Activated T-cell treated with anti-CD3 and anti-CD28 coated beads, Interleukin-2, amount 50 U/mL, for 4 hours (primary cell): ENCODE results near the gene CDH5. TPM values are rescaled to one million over a fixed set of nuclear protein-coding genes. Genes with fewer than 3 reads are reported as not detected.

Source experiments
- ATAC-seq, 2 donors: fragments of 200-7000 bp; cut with Tn5 transposase; one replicate each; pipeline ENCODE4 v1.10.0; 2021
- DNase-seq: peaks from one replicate; pipeline ENCODE4 v3.0.0-alpha.2; 2020
- H3K27me3 Mint-ChIP-seq: one replicate; pipeline ENCODE4 v1.8.0; 2021; ENCODE audit warnings: low read depth, mixed read lengths
- H3K36me3 Mint-ChIP-seq: one replicate; pipeline ENCODE4 v1.8.0; 2022; ENCODE audit warnings: mixed read lengths; ENCODE audit not compliant: insufficient read depth
- H3K4me1 Mint-ChIP-seq: one replicate; pipeline ENCODE4 v1.8.0; 2021; ENCODE audit warnings: low read depth, mixed read lengths
- H3K4me3 Mint-ChIP-seq: one replicate; pipeline ENCODE4 v1.8.0; 2021; ENCODE audit warnings: mild to moderate bottlenecking, moderate library complexity, mixed read lengths
- H3K9me3 Mint-ChIP-seq: one replicate; pipeline ENCODE4 v1.8.0; 2021; ENCODE audit warnings: mixed read lengths
- total RNA-seq, 3 donors: library from RNA; stranded (reverse); gene quantifications; one replicate each; pipeline ENCODE4 v1.2.1, GENCODE V29; 2021

Gene CDH5
- total RNA-seq, 3 donors from 2014 or later = 0.13 TPM; not detected in 2

- H3K4me1 Mint-ChIP-seq = peaks cover 6% of the 10 kb centered on the region
- no peak overlapping the region for H3K4me3 Mint-ChIP-seq
- peaks cover 59% of the 10 kb centered on the region for H3K27me3 Mint-ChIP-seq
- no peaks in the 10 kb centered on the region for H3K9me3 Mint-ChIP-seq
- H3K36me3 Mint-ChIP-seq = no peaks in the 10 kb centered on the region
- no peak for DNase-seq
- no peak for ATAC-seq
These were observed 4.8 kb upstream of the CDH5 start for GRCh38 chr16:66361604-66362135.

- no peaks in the 10 kb centered on the region for H3K36me3 Mint-ChIP-seq
- no peak for DNase-seq
- ATAC-seq = no peak
- H3K4me3 Mint-ChIP-seq = no peak overlapping the region
- H3K27me3 Mint-ChIP-seq = peaks cover 50% of the 10 kb centered on the region
- peaks cover 4% of the 10 kb centered on the region for H3K4me1 Mint-ChIP-seq
- no peaks in the 10 kb centered on the region for H3K9me3 Mint-ChIP-seq
These were observed 3.2 kb upstream of the CDH5 start for GRCh38 chr16:66363211-66363777.

GRCh38 chr16:66364117-66364958 is 2.2 kb upstream of the CDH5 start:
- H3K9me3 Mint-ChIP-seq = no peaks in the 10 kb centered on the region

GRCh38 chr16:66364959-66365306 is 1.6 kb upstream of the CDH5 start:
- Mint-ChIP-seq H3K27me3 (peaks cover 47% of the 10 kb centered on the region), H3K9me3 (no peaks in the 10 kb centered on the region), H3K4me1 (peaks cover 4% of the 10 kb centered on the region), H3K36me3 (no peaks in the 10 kb centered on the region), H3K4me3 (no peak overlapping the region)
- ATAC-seq = no peak
- DNase-seq = no peak

More at GRCh38 chr16:66364117-66364958, 2.2 kb upstream of the CDH5 start:
- Mint-ChIP-seq H3K36me3 (no peaks in the 10 kb centered on the region), H3K27me3 (peaks cover 50% of the 10 kb centered on the region), H3K4me3 (no peak overlapping the region), H3K4me1 (peaks cover 4% of the 10 kb centered on the region)
- no peak for ATAC-seq
- no peak for DNase-seq

- Mint-ChIP-seq H3K4me3 (no peak overlapping the region), H3K27me3 (peaks cover 45% of the 10 kb centered on the region), H3K9me3 (no peaks in the 10 kb centered on the region), H3K4me1 (peaks cover 4% of the 10 kb centered on the region), H3K36me3 (no peaks in the 10 kb centered on the region)
- ATAC-seq (no peak), DNase-seq (no peak)
These were observed 840 bp upstream of the CDH5 start for GRCh38 chr16:66365651-66366050.

GRCh38 chr16:66367968-66368891 is 1.7 kb downstream of the CDH5 start:
- no peak for ATAC-seq
- H3K4me3 Mint-ChIP-seq = no peak overlapping the region
- no peaks in the 10 kb centered on the region for H3K36me3 Mint-ChIP-seq
- peaks cover 23% of the 10 kb centered on the region for H3K27me3 Mint-ChIP-seq
- H3K4me1 Mint-ChIP-seq = no peaks in the 10 kb centered on the region
- H3K9me3 Mint-ChIP-seq = no peaks in the 10 kb centered on the region
- no peak for DNase-seq

- ATAC-seq = no peak
- H3K27me3 Mint-ChIP-seq = peaks cover 17% of the 10 kb centered on the region
- no peak overlapping the region for H3K4me3 Mint-ChIP-seq
- H3K9me3 Mint-ChIP-seq = no peaks in the 10 kb centered on the region
- no peaks in the 10 kb centered on the region for H3K4me1 Mint-ChIP-seq
- no peaks in the 10 kb centered on the region for H3K36me3 Mint-ChIP-seq
- DNase-seq = no peak
These were observed 2.6 kb downstream of the CDH5 start for GRCh38 chr16:66369055-66369592.

GRCh38 chr16:66370786-66371684 is 4.5 kb downstream of the CDH5 start:
- H3K36me3 Mint-ChIP-seq = no peaks in the 10 kb centered on the region
- no peaks in the 10 kb centered on the region for H3K9me3 Mint-ChIP-seq
- DNase-seq = no peak
- H3K4me1 Mint-ChIP-seq = no peaks in the 10 kb centered on the region
- ATAC-seq = no peak
- no peak overlapping the region for H3K4me3 Mint-ChIP-seq
- H3K27me3 Mint-ChIP-seq = no peaks in the 10 kb centered on the region

- no peak overlapping the region for H3K4me3 Mint-ChIP-seq
- no peaks in the 10 kb centered on the region for H3K36me3 Mint-ChIP-seq
- ATAC-seq = no peak
These were observed 5.8 kb downstream of the CDH5 start for GRCh38 chr16:66372078-66372897.

GRCh38 chr16:66372898-66373155 is 6.3 kb downstream of the CDH5 start:
- H3K4me3 Mint-ChIP-seq = no peak overlapping the region
- H3K4me1 Mint-ChIP-seq = no peaks in the 10 kb centered on the region
- DNase-seq (no peak), ATAC-seq (no peak)
- no peaks in the 10 kb centered on the region for H3K27me3 Mint-ChIP-seq
- H3K36me3 Mint-ChIP-seq = no peaks in the 10 kb centered on the region
- H3K9me3 Mint-ChIP-seq = no peaks in the 10 kb centered on the region

More at GRCh38 chr16:66372078-66372897, 5.8 kb downstream of the CDH5 start:
- Mint-ChIP-seq H3K9me3 (no peaks in the 10 kb centered on the region), H3K4me1 (no peaks in the 10 kb centered on the region), H3K27me3 (no peaks in the 10 kb centered on the region)
- no peak for DNase-seq

GRCh38 chr16:66373667-66374066 is 7.2 kb downstream of the CDH5 start:
- Mint-ChIP-seq H3K9me3 (no peaks in the 10 kb centered on the region), H3K36me3 (no peaks in the 10 kb centered on the region)

GRCh38 chr16:66374176-66374575 is 7.7 kb downstream of the CDH5 start:
- H3K4me1 Mint-ChIP-seq = no peaks in the 10 kb centered on the region
- no peak for ATAC-seq
- H3K36me3 Mint-ChIP-seq = no peaks in the 10 kb centered on the region
- no peak overlapping the region for H3K4me3 Mint-ChIP-seq
- DNase-seq = no peak
- H3K9me3 Mint-ChIP-seq = no peaks in the 10 kb centered on the region
- no peaks in the 10 kb centered on the region for H3K27me3 Mint-ChIP-seq

More at GRCh38 chr16:66373667-66374066, 7.2 kb downstream of the CDH5 start:
- H3K4me1 Mint-ChIP-seq = no peaks in the 10 kb centered on the region
- ATAC-seq = no peak
- H3K4me3 Mint-ChIP-seq = no peak overlapping the region
- no peaks in the 10 kb centered on the region for H3K27me3 Mint-ChIP-seq
- DNase-seq = no peak

GRCh38 chr16:66375451-66375850 is 9.0 kb downstream of the CDH5 start:
- Mint-ChIP-seq H3K27me3 (no peaks in the 10 kb centered on the region), H3K9me3 (peaks cover 4% of the 10 kb centered on the region), H3K4me3 (no peak overlapping the region), H3K36me3 (no peaks in the 10 kb centered on the region), H3K4me1 (no peaks in the 10 kb centered on the region)
- DNase-seq = no peak
- no peak for ATAC-seq
